HL-60/S4 treated with phorbol 12-myristate 13-acetate at 8.2 ng/mL for 4 days and 3 days (cell line): ENCODE results near the gene GRID1.
"Not testable (repeated sequence)": the region's sequence is repeated elsewhere in the genome, so short reads cannot be mapped to it uniquely, and the experiment has no call there.

Experiments
- in situ Hi-C: fragments of 300-500 bp; cut with MboI; formaldehyde crosslinking; loops from 2 replicates; pipeline ENCODE4 v1.15.0; 2022; ENCODE audit warnings: low sequenced_read_pairs

The GRID1 gene

DNA sequence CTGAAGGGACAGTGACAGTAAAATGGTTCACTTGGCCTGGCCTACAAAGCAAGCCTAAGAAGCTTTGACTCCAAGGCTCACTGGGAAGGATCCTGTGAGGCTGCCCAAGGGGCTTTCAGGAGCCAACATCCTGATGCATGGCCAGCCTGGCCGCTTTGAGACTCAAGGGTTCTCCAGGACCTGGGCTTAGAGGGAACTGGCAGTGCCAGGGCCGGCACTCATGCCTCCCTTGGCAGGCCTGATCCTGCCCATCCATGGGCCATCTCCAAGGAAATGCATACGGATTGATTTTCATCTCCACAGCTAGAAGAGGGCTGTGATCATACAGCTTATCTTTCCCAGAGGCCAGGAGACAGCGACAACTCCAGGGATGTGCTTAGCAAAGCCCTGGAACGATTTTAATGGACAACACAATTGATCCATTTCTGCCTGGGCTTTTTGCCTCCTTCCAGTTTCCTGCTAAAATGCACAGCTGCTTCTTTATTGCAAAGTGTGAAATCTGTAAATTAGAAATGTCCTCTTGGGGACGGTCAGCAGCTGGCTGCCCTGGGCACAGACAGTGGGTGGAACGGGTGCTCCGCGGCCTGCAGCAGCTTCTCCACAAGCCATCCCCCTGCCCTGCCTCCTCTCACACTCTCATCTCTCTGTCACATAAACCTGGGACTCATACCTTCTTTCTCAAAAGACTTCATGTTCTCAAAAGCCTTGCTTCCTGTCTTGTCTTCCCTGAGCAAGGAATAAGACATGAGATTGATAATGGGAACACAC, 288.5 kb downstream of the GRID1 start:
- in situ Hi-C loops: no loop called here

DNA sequence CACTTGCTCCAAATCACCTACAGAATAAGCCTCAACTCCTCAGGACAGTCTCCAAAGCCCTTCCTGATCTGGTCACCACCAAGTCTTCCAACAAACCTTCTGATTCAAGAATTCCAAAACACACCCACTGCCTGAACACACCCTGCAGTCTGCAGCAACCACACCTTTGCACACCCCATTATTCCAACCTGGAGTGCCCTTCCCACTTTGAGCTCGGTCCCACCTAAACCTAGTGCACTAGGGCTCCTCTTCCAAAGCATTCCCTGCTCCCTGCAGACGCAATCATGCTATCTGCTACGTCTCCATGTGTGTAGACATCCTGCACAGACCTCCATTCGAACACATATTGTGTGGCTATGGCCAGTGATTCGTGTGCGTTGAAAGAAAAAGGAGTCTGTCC, 289.3 kb downstream of the GRID1 start:
- in situ Hi-C loops: no loop called here

DNA sequence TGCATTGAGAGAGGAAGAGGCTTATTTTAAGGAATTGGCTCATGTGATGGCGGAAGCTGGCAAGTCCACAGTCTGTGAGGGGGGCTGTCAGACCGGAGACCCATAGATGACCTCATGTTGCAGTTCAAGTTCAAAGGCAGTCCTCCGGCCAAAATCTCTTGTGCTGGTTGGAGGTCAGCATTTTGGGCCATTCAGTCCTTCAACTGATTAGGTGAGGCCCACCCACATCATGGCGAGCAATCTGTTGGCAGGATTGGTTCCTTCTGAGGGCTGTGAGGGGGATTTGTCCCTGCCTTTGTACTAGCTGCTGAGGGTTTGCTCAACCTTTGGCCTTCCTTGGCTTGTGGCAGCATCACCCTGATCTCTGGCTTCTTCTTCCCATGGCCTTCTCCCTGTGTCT, 290.1 kb downstream of the GRID1 start:
- in situ Hi-C loops: not testable (repeated sequence)

GRCh38 chr10:86075512-86075911, 291.1 kb downstream of the GRID1 start:
- in situ Hi-C loops: no loop called here

GRCh38 chr10:86074294-86074693, 292.3 kb downstream of the GRID1 start:
- in situ Hi-C loops: no loop called here

GRCh38 chr10:86073199-86073977, 293.2 kb downstream of the GRID1 start:
- in situ Hi-C loops: no loop called here

DNA sequence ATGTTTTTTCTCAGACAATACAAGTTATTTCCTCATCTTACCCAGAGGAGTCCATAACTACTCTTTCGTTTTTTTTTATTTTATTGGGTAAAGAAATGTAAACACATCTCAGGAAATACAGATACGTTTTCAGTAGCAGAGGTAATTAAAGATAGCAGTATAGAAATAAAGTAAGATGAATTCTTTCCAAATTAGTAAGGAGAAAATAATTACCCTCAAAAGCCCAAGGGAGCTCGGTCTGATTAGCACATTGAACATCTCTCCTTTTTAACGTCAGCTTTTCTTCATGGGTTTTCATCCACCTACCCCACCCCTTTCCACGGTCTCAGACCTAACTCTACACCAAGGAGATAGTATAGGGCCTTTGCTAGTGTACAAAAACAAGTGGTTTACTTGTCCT, 294.2 kb downstream of the GRID1 start:
- in situ Hi-C loops: no loop called here

GRCh38 chr10:86071758-86072157, 294.8 kb downstream of the GRID1 start:
- in situ Hi-C loops: no loop called here

DNA sequence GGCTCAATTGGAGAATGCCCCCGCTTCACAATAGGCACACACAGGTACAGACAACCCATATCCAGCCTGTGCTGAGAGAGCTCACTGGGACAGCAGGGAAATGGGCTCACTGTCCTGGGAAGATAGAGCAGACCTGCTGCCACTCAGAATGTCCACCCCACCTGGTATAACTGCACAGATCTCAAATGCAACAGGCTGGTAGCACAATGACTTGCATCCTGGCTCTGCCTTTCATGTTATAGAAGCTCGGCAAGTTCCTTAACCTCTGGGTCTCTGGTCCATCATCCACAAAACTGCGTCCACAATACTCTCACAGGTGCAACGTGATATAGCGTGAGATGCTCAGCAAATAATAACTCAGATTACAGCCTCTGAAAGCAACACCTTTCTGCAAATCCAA, 295.4 kb downstream of the GRID1 start:
- in situ Hi-C loops: no loop called here

- in situ Hi-C loops: no loop called here
Measured at GRCh38 chr10:86070278-86070677, 296.3 kb downstream of the GRID1 start.

- in situ Hi-C loops: no loop called here
Measured at GRCh38 chr10:86068231-86069054, 298.2 kb downstream of the GRID1 start.

DNA sequence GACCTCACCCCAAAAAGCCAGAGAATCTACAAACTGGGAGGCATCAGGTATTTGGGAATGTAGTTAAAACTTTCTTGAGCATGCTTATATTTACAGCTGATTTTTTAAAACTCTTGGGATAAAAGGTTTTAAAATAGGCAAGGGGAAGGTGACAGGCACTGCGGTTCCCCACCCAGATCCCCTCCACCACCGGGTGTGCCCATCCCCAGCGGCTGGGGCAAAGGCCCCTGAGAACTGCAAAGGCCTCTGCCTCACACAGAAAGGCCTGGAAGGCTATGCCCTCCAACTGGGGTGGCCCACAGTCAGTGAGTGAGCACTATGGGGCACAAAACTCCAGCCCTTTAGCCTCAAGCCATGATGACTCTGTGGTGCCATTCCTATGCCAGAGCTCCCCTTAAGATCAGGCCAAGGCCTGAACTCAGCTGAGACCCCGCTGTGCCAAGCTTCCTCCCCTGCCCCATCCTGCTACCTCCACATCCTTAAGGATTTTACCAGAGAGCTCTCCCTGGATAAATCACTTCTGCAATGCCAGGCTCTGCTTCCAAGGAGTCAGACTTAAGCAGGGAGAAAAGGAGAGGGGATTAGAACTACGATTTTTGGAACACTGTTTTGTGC, 299.1 kb downstream of the GRID1 start:
- in situ Hi-C loops: no loop called here

GRCh38 chr10:86066696-86067095, 299.9 kb downstream of the GRID1 start:
- in situ Hi-C loops: no loop called here

DNA sequence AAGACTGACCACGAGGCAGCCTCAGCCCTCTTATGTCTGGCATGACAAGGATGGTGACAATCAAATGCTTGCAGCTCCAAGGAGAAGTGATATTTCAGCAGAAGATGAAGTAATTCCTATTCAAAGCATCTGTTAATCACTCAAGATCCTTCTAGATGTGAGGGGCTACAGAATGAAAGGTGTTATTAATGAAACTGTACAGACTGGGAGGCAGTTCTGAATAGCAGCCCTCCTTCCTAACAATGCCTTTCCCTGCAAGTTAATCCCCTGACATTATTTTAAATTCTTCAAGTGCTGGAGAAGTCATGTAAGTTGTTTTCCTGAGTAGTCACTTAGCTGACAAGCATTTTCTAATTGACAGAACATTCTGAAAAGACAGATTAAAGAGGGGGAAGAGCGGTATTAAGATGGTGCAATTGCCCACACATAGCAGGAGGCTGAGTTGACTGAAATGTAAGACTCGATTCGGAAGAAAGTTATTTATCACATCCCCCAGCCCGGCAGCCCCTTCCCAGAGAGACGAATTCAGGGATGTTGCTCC, 300.8 kb downstream of the GRID1 start:
- in situ Hi-C loops: no loop called here

DNA sequence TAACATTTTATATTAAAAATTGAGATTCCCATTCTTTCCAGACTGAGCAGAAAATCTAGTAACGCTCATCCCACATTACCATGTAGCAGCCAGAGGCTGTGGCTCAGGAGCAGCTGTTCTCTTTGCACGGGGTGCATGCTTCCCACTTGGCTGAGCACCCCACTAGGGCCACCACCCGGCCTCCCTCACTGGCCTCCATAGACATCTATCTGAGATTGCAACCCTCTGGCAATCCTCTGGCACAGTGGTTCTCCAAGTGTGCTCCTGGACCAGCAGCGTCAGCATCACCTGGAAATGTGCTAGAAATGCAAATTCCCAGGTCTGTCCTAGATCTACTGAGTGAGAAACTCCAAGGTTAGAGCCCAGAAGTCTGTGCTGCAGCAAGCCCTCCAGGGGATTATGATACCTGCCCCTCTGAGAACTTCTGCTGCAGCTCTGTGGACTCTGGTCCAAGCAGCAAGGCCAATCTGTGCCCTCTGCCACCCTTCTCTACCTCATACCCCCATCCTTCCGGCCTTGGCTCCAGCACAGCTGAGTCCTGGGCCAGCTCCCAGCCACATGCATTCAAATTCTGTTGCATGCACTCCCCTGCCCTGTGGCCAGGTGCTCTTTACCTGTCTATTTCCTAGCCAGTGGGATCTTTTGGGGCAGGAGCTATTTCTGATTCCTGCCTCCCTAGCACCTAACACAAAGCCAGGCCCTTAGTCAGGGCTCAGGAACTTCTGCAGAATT, 301.5 kb downstream of the GRID1 start:
- in situ Hi-C loops: no loop called here

DNA sequence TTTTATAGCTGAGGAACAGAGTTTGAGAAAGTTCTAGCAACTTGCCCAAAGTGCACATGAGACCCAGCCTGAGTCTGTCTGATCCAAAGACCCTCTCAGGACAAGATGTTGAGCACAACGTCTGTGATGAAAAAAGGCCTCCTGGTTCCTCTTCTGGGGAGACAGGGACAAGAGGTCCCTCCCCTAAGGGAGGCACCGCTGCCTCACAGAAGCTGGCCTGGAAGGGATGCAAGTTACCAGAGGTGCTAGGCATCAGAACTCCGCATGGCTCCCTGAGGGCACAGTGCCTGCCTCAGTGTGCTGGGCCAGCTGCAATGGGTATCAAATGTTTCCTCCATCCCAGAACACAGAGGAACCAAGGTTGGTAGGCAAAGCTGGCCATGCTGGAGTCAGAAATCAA, 302.4 kb downstream of the GRID1 start:
- in situ Hi-C loops: no loop called here

DNA sequence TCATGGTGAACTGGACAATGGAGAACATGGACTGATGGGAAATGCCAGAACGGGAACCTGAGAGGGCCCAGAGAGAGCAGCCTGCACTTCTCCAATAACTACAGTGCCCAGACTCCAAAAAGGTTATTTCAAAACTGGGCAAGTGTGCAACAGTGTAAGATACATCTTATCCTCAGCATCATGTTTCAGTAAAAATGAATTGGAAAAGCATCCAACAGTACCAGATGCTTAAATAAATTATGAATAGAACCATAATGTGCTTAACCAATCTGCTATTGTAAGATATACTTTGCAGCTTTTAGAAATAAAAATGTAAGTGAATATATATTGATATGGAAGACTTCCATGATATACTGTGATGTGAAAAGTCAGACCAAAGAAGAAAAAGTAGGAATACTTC, 303.3 kb downstream of the GRID1 start:
- in situ Hi-C loops: no loop called here

- in situ Hi-C loops: no loop called here
Measured at GRCh38 chr10:86062647-86063145, 303.9 kb downstream of the GRID1 start.

- in situ Hi-C loops: no loop called here
Measured at GRCh38 chr10:86062198-86062550, 304.4 kb downstream of the GRID1 start.
